ENCODE results near the gene ARID5B. TPM values are rescaled to one million over a fixed set of nuclear protein-coding genes. Genes with fewer than 3 reads are reported as not detected.

Gene ARID5B
- total RNA-seq, 1 experiment from 2014 or later = 2.3 TPM

GRCh38 chr10:62058476-62058875 is 157.0 kb downstream of the ARID5B start:
- H3K4me3 Mint-ChIP-seq = no peak overlapping the region
- POLR2A ChIA-PET = interaction anchor here (1.5 kb wide), 1 partner anchor 9 kb away, joined by 4 read pairs; no protein-coding TSS in a partner anchor

More at GRCh38 chr10:62058476-62058875, 157.0 kb downstream of the ARID5B start:
- Mint-ChIP-seq H3K27me3 (ENCODE audit: low read depth) (no peaks in the 10 kb centered on the region), H3K9me3 (no peaks in the 10 kb centered on the region), H3K36me3 (no peaks in the 10 kb centered on the region), H3K27ac (no peak overlapping the region), H3K4me1 (no peaks in the 10 kb centered on the region)
- no peak for DNase-seq (ENCODE audit: low spot score)
- ATAC-seq = no peak
- TF ChIP-seq NFATC4 (CRISPR knock-in tag; IDR thresholded peaks at IDR 0.05) (no peak), NFYB (CRISPR knock-in tag; conservative IDR thresholded peaks at IDR 0.05; ENCODE audit: low read depth) (no peak), MXD4 (CRISPR knock-in tag; IDR thresholded peaks at IDR 0.05; ENCODE audit: borderline replicate concordance) (no peak), ZNF671 (CRISPR knock-in tag; IDR thresholded peaks at IDR 0.05) (no peak), ZNF416 (CRISPR knock-in tag; IDR thresholded peaks at IDR 0.05) (no peak), JAZF1 (CRISPR knock-in tag; IDR thresholded peaks at IDR 0.05) (no peak), HMGXB4 (CRISPR knock-in tag; IDR thresholded peaks at IDR 0.05) (no peak), ATF3 (CRISPR knock-in tag; conservative IDR thresholded peaks at IDR 0.05) (no peak), SMAD3 (CRISPR knock-in tag; IDR thresholded peaks at IDR 0.05; ENCODE audit: borderline replicate concordance) (no peak), AR (CRISPR knock-in tag; IDR thresholded peaks at IDR 0.05) (no peak), EMX1 (CRISPR knock-in tag; IDR thresholded peaks at IDR 0.05) (no peak), FOXK1 (CRISPR knock-in tag; IDR thresholded peaks at IDR 0.05) (no peak), ELF4 (CRISPR knock-in tag; IDR thresholded peaks at IDR 0.05; ENCODE audit: low read depth) (no peak), ARID4B (CRISPR knock-in tag; IDR thresholded peaks at IDR 0.05; ENCODE audit: borderline replicate concordance) (no peak), ZNF263 (CRISPR knock-in tag; IDR thresholded peaks at IDR 0.05; ENCODE audit: low read depth) (no peak), CBFB (CRISPR knock-in tag; IDR thresholded peaks at IDR 0.05; ENCODE audit: low read depth) (no peak), NFE2L1 (CRISPR knock-in tag; IDR thresholded peaks at IDR 0.05) (no peak), USF1 (CRISPR knock-in tag; IDR thresholded peaks at IDR 0.05) (no peak), IRF2 (CRISPR knock-in tag; IDR thresholded peaks at IDR 0.05; ENCODE audit: borderline replicate concordance, low read depth) (no peak)
- CTCF ChIA-PET = no interaction called here

Measured in WTC11 (cell line).